OCI-LY3 (cell line): ENCODE results near the gene LEMD3.

Experiments used
- EZH2phosphoT487 ChIP-seq: fragments of 200-600 bp; shearing (Covaris generic); IDR thresholded peaks from 2 replicates; pipeline ENCODE4 v1.6.1; 2018; ENCODE audit warnings: antibody characterized with exemption, mixed run types, low read depth
- TF ChIP-seq, protein P1 (sequence below): fragments of 200-600, 300-600 bp; sonication (generic); IDR thresholded peaks from 2 replicates; pipeline ENCODE4 v1.5.1; 2014; ENCODE audit warnings: antibody characterized with exemption, low read length, low read depth

DNA sequence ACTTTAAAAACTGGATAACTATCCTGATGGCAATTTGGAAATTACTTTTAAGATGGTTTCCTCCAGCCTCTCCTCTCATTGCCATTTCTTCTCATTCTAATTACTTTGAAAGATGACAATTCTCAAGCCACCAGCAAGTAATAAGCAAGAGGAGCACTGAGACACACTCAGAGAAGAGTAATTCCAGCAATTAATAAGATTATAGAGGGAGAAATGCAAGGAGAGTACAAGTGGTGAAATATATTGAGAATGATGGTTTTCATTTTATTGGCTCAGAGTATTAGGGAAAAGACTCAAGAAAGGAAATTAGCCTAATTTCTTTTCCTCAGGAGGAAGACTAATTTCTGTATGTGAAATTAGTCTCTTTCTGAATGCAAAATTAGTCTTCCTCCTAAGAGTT lies 88.6 kb downstream of the LEMD3 start:
- TF ChIP-seq, protein P1, sequence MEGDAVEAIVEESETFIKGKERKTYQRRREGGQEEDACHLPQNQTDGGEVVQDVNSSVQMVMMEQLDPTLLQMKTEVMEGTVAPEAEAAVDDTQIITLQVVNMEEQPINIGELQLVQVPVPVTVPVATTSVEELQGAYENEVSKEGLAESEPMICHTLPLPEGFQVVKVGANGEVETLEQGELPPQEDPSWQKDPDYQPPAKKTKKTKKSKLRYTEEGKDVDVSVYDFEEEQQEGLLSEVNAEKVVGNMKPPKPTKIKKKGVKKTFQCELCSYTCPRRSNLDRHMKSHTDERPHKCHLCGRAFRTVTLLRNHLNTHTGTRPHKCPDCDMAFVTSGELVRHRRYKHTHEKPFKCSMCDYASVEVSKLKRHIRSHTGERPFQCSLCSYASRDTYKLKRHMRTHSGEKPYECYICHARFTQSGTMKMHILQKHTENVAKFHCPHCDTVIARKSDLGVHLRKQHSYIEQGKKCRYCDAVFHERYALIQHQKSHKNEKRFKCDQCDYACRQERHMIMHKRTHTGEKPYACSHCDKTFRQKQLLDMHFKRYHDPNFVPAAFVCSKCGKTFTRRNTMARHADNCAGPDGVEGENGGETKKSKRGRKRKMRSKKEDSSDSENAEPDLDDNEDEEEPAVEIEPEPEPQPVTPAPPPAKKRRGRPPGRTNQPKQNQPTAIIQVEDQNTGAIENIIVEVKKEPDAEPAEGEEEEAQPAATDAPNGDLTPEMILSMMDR: no peak
- TF ChIP-seq EZH2phosphoT487: no peak
